GM18505 (cell line): Measurements from ENCODE around the gene MEGF8.

Experiments used
- ATAC-seq: cut with Tn5 transposase; IDR thresholded peaks from one replicate; pipeline ENCODE4 v1.9.1; 2021; ENCODE audit not compliant: unreplicated experiment
- POLR2A ChIP-seq: IDR thresholded peaks from 4 replicates; pipeline ENCODE4 v1.6.1; 2011; ENCODE audit warnings: borderline replicate concordance; ENCODE audit not compliant: insufficient read depth, insufficient read length; ENCODE audit errors: extremely low read depth

The MEGF8 gene

DNA sequence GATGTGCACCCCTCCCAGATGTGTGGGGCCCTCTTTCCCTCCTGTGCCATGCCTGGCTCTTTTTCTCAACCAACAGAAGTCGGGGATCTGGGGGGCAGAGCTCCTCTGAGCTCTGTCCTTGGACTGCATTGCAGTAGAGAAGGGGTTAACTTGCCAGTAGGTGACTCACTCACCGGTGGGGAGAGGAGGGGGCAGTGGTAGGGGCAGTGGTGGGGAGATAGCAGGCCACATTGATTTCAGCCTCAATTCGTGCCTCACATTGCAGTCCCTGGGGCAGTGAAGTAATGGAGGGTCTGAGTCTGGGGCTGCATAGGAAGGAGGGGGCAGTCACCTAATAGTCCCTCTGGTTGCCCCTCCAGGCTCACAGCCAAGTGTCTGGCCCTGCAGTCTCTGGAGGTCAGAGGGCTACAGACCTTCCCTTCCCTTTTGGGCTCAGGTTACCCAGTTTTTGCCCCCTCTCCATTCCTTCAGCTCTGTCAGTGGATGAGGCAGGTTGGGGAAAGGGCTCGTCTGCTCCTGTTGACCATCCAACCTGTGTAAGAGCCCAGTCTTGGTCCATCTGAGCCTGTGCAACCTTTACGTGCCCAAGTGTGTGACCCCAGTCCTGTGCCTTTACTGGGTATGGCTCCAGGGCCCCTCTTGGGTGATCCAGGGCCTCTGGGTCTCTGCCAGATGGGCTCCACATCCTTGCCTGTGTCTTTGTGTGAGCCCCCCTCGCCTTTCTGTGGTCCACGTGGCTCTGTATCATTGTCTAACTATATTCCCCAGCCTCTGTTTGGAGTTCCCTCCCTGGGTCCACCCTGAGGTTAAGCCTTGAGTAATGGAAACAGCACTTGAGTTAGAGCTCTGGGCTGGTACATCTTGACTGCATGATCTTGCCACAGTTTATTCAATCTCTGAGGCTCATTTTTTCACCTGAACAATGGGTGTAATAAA lies 43.3 kb upstream of the MEGF8 start:
- TF ChIP-seq POLR2A: no peak
- ATAC-seq: no peak

DNA sequence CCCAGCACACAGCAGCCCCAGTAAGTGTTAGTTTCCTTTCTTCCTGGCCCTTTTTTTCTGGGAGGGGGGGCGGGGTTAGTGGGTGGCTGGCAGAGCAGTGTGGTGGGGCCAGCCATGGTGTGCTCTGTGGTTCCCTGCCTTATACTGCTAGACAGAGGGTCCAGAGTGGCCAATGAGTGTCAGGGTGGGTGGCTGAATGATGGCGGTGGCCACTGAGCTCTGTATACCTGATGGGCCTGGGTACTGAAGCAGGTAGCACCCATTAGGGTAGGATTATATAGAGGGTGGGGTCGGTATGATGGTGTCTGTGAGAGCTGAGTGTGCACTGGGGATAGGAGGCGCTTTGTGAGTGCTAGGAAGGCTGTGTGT lies 42.6 kb upstream of the MEGF8 start:
- TF ChIP-seq POLR2A: no peak
- no peak for ATAC-seq

DNA sequence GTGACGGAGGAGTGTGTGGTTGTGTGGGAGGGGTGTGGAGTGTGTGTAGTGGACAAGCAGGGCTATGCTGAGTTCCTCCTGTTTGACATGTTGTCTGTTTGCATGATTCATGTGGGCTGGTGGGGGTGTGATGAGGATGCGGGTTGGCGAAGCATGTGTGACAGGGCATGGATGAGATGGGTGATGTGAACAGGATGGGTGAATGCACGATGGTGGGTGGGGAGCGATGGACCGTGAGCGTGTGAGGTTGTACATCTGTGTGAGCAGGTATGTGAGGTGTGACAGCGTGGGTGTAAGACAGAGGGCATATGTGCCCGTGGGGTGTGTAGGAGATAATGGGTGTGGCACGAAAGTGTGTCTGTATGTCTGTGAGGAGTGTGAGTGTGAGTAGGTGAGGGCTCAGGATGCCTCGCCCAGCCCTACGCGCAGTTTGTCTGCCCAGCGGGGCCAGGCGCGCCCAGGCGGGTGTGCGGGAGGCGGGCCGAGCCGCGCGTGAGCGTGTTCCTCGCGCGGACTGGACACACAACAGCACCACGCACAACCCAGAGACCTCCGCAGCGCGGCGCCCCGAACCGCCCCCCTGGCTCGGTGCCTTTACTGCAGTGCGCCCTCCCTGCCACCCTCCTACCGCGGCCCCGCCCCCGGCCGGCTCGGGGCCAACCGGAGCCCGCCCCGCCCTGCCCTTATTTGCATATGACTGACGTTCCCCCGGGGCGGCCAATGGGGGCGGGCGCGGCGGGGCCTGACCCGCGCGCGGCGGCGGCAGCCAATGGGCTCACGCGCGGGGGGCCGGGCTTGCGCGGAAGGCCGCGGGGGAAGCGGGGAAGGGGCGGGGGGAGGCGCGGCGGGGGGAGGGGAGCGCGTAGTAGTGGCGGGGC lies 42.0 kb upstream of the MEGF8 start:
- peak; percentile 42 for ATAC-seq
- peak; percentile 62 for TF ChIP-seq POLR2A

DNA sequence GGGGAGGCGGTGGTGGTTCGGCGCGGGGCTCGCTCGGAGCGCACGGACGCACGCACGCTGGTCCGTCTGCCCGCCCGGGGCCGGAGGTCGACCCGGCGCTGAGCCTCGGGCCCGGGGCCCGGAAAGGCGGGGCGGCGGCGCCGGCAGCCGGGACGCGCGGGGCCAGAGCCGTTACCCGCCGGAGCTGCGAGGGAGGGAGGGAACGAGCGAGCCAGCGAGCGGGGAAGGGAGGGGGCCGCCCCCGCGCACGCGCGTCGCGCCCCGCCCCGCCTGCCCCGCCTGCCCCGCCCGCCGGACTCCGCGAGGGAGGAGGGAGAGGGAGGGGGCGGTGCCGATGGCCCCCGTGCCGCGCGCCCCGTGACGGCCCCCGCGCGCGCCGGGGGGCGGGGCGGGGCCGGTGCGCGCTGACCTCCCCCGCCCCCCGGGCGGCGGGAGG lies 41.4 kb upstream of the MEGF8 start:
- TF ChIP-seq POLR2A: peak; percentile 14
- ATAC-seq: peak; percentile 45

DNA sequence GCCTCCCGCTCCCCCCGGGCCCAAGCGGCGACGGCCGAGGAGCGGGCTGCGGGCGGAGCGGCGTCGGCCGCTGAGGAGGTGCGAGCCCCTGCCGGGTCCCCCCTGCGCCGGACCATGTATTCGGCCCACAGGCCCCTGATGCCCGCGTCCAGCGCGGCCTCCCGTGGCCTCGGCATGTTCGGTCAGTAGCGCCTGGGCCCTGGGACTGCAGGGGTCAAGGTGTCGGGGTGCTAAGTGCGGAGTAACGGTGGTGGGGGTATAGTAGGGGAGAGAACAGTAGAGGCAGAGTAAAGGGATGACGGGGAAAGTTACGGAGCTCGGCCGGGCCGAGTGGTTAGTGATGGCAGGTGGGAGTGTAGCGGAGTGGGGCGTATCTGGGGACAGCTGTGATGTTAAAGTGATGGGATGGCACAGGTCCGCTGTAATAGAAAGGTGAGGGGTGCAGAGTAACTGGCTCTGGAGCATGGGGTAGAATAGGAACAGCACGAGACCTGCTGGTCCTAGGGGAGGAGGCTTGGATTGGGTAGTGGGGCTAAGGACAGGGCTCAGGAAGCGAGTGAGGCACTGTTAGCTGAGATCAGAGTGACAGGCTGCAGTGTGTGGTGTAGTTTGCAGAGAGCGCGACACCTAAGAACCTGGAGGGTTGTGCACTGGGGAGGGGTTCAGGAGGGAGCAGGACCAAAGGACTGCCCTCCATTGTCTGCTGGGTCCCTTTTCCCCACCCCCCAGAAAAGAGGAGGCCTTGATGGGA lies 40.7 kb upstream of the MEGF8 start:
- no peak for TF ChIP-seq POLR2A
- ATAC-seq: no peak

DNA sequence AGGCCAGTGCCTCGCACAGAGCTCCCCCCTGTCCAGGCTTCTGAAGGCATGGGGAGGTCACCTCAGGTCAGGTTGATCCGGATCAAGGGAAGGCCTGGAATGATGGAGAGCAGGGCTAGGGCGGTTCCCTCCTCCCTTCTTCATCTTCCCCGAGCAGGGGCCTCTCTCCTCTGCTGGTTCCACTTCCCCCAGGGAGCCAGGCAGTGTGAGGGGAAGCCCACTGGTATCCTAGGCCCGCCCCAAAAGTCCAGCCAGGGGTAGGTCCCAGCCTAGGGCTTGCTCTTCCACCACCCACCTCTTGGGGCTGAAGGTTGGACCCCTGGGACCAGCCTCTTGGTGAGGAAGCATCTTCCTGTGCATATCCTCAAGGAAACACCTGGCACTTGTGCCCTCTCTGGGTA lies 39.9 kb upstream of the MEGF8 start:
- peak; percentile 28 for TF ChIP-seq POLR2A

DNA sequence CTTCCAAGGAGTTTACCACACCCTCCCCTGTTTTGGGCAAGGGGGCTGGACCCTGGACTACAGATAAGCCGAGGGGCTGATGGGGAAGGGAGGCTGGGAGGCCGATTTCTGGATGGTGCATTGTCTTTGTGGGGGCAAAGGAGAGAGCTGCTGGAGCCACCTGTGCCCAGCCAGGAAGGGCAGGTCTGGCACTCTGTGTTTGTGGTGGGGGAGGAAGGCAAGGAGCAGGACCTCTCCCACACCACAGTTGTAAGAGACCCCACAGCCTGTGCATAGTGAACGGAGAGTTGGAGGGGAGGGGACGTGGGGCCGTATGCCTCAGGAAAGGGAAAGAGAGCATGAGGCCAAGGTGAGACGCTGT lies 39.5 kb upstream of the MEGF8 start:
- TF ChIP-seq POLR2A: no peak
- ATAC-seq: no peak

More for the DNA sequence above, 39.9 kb upstream of the MEGF8 start:
- ATAC-seq: no peak

DNA sequence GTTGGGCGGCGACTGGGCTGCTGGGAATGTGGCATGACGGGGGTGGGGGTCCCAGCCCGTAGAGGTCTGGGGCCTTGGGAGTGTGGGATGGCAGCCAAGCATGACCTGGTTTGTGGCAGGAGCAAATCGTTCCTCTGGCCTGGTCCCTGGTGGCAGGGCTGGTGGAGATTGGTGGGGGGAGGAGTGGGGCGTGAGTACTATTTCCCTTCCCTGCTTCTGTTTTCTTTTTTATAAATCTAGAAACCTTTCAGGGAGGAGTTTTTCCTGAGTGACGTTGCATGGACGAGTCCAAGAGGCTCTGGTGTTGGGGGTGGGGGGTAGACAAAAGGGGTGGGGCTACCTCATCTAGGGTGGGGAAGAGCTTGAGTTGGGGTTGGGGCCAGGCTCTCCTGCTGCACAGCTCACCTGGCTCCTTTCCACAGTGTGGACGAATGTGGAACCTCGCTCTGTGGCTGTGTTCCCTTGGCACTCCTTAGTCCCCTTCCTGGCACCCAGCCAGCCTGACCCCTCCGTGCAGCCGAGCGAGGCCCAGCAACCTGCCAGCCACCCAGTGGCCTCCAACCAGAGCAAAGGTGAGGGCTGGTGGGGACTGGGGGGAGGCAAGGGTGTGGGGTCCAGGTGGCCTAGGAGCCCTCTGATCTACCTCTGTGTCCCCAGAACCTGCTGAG lies 39.0 kb upstream of the MEGF8 start:
- no peak for TF ChIP-seq POLR2A
- ATAC-seq: no peak

DNA sequence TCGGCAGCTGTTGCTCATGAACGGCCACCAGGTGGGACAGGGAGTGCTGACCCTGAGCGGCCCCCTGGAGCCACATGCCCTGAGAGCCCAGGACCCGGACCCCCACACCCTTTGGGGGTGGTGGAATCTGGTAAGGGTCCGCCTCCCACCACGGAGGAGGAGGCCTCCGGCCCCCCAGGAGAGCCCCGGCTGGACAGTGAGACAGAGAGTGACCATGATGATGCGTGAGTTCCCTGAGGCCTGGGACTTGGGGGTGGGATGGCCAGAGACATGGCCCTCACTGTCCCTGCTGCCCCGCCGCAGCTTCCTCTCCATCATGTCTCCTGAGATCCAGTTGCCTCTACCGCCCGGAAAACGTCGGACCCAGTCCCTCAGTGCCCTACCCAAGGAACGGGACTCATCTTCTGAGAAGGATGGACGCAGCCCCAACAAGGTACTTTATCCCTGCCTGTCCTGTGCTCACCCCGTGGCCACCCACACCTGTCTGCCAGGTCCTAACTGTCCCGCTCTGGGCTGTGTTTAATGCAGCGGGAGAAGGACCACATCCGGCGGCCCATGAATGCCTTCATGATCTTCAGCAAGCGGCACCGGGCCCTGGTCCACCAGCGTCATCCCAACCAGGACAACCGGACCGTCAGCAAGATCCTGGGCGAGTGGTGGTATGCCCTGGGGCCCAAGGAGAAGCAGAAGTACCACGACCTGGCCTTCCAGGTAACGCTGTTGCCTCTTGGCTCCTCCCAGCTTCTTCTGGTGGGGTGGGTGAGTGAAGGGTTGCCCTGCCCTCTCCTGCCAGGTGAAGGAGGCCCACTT lies 38.2 kb upstream of the MEGF8 start:
- no peak for ATAC-seq
- TF ChIP-seq POLR2A: no peak

DNA sequence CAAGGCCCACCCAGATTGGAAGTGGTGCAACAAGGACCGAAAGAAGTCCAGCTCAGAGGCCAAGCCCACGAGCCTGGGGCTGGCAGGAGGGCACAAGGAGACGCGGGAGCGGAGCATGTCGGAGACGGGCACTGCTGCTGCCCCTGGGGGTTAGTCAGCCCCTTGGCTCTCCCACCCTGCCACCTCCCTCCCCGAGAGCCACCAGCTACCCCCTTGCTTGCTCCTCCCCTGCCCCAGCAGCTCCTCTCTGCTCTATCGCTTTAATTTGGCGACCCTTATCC lies 37.7 kb upstream of the MEGF8 start:
- no peak for TF ChIP-seq POLR2A
- ATAC-seq: no peak

DNA sequence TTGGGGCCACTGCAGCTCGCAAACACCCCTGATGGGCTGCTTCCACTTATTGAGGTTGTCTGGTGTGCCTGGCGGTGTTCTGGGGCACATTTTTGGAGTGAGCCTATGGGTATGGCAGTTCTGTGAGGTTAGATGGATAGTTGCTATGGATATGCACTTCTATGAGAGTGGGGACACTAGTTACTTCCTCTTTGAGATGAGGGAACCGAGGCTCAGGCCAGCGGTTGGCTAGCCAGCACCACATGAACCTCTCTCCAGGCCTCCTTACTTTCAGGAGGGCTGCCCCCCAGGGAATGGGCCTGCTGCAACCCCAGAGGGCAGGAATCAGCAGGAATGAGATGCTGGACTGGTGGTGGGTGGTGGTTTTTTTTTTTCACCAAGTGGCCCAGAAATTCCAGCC lies 37.0 kb upstream of the MEGF8 start:
- no peak for ATAC-seq
- TF ChIP-seq POLR2A: no peak
